Panc1 (cell line): ENCODE results near the gene RAD52.

Experiments used
- POLR2AphosphoS5 ChIP-seq: IDR thresholded peaks from 2 replicates; pipeline ENCODE4 v1.6.1; 2012; ENCODE audit warnings: mild to moderate bottlenecking, low read depth, low read length, moderate library complexity
- TCF7L2 ChIP-seq: IDR thresholded peaks from 2 replicates; pipeline ENCODE4 v1.6.1; 2011; ENCODE audit warnings: mild to moderate bottlenecking, low read depth, low read length, inconsistent platforms
- TF ChIP-seq, protein P1 (sequence below): fragments of 450-650 bp; IDR thresholded peaks from 2 replicates; pipeline ENCODE4 v1.5.1; 2017; ENCODE audit warnings: mild to moderate bottlenecking

- no peak for TF ChIP-seq POLR2AphosphoS5
- TF ChIP-seq, protein P1, sequence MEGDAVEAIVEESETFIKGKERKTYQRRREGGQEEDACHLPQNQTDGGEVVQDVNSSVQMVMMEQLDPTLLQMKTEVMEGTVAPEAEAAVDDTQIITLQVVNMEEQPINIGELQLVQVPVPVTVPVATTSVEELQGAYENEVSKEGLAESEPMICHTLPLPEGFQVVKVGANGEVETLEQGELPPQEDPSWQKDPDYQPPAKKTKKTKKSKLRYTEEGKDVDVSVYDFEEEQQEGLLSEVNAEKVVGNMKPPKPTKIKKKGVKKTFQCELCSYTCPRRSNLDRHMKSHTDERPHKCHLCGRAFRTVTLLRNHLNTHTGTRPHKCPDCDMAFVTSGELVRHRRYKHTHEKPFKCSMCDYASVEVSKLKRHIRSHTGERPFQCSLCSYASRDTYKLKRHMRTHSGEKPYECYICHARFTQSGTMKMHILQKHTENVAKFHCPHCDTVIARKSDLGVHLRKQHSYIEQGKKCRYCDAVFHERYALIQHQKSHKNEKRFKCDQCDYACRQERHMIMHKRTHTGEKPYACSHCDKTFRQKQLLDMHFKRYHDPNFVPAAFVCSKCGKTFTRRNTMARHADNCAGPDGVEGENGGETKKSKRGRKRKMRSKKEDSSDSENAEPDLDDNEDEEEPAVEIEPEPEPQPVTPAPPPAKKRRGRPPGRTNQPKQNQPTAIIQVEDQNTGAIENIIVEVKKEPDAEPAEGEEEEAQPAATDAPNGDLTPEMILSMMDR: no peak
- TF ChIP-seq TCF7L2: no peak
These were observed 9.2 kb upstream of the RAD52 start for GRCh38 chr12:958588-959123.
